NCI-H2196 (cell line): ENCODE data around the gene ECPAS.
"Not testable (repeated sequence)": the region's sequence is repeated elsewhere in the genome, so short reads cannot be mapped to it uniquely, and the experiment has no call there.

ENCODE experiments used
- DNase-seq: peaks from one replicate; lab custom pipeline; 2025; ENCODE audit not compliant: unreplicated experiment; lab: John Stamatoyannopoulos, UW

Gene ECPAS

DNA sequence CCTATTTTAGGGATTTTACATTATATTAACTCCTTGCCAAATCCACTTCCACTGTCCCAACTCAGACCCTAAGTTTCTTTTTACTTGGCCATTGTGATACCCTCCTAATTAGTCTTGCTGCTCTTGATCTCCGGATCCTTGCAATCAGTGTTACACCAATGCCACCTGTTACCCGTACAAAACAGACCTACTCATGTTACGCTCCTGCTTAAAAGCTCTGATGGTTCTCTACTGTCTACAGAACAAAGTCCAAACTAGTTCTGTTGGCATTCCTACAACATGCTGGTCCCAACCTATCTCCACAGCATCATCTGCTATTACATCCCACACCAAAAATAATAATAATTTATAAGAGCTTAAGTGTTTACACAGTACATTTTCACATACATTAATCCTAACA, 9.8 kb downstream of the ECPAS start:
- DNase-seq: no peak

DNA sequence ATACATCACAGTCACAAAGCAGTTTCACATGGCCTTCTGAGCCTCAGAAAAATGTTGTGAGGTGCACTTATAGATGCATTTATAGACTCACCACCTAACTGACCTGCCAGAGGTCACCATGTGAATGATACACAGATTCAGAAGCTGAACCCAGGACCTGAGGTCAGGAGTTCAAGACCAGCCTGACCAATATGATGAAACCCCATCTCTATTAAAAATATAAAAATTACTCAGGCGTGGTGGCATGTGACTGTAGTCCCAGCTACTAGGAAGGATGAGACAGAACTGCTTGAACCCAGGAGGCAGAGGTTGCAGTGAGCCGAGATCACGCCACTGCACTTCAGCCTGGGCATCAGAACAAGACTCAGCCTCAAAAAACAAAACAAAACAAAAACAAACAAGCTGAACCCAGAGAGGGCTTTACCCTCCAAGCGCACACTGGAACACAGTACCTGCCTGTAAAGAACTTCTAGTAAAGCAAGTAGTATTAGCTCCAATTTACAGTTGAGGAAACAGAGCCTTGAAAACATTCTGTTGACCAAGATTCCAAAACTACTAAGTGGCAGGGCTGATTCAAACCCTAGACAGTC, 16.3 kb downstream of the ECPAS start:
- no peak for DNase-seq

DNA sequence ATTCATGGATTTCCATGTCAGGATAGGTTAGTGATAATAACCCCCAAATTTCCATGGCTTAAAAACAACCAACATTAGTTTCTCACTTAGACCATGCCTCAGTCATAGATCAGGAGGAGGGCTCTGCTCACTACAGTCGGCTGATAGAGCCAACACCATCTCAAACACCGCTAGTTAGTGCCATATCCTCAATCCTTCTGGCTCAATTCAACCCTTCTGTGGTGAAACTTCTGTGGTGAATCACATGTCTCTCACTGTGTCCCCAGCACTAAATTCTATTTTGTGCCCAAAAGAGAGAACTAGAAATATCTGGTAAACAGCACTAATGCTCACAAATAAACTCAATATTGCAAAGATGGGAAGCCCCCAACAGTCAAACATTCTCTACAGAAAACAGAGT, 21.1 kb downstream of the ECPAS start:
- DNase-seq: no peak

DNA sequence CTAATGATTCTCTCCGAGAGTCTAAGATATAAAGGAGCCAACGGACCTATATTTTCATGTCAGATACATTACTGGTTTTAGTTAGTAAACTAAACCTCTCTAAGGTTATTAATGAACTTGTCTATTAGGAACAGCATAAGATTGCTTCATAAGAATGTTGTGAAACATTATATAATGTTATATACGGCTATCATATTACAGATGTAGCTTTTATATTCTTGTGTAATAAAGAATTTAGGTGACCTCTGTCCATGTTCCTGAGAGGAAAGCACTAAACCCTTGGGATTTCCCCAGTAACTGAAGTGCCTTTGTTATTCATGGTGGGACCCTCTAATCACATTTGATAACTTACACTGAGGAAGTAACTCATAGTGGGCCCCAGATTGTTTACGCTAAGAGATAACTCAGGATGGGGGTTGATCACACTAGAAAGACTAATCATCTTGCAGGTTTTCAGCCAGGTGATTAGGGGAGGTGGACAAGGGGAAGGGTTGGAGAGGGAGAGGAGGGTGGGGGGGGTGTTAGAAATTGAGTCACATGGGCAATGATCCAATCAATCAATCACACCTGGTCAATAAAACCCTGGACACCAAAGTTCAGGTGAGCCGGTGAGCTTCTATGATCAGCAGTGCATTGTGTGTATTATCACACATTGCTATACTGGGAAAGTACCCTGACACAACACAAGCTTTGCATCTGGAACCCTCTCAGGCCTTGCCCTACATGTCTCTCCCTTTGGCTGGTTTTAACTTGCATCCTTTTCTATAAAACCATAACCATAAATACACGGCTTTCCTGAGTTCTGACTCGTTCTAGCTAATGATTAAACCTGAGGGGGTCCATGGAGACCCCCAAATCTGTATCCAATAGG, 25.8 kb downstream of the ECPAS start:
- DNase-seq: no peak

DNA sequence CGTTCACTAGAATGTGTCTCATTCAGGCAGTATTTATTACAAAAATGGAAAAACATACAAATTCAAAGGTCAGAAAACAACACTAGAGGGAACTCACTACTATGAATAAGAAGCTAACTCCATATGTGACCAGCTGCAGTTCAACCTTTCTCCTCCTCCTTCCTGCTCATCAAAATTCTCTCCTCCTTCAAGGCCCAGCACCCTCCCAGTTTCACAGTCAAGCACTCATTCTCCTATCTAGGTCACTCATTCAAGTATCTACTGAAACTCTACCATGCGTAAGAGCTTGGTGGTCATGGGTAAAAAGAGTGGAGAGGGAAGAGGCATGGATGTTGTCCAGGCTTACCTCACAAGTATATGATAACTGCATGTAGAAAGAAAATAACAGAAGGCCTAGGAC, 27.7 kb downstream of the ECPAS start:
- DNase-seq: no peak

DNA sequence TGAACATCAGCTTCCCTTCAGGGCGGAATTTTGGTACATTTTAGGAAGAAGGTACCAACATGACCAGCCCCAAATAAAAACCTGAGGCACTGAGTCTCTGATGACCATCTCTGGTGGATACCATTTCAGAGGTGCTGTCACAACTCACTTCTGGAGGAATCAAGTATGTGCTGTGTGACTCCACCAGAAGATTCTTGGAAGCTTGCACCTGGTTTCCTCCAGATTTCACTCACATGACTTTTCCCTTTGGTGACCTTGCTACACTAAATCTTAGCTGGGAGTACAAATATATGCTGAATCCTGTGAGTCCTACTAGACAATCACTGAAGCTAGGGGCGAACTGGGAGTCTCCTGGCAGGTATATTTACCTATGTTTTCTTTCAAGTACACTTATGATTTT, 28.5 kb downstream of the ECPAS start:
- DNase-seq: no peak

DNA sequence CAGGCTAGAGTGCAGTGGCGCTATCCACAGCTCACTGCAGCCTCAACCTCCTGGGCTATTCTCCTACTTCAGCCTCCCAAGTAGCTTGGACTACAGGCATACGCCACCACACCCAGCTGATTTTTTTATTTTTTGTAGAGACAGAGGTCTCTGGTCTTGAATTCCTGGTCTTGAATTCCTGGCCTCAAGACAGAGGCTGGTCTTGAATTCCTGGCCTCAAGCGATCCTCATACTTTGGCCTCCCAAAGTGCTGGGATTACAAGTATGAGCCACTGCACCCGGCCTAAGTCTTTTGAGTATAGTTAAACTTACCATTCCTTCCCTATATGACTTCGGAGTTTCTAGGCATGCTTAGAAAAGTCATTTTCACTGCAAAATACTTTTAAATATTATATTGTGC, 29.4 kb downstream of the ECPAS start:
- no peak for DNase-seq

DNA sequence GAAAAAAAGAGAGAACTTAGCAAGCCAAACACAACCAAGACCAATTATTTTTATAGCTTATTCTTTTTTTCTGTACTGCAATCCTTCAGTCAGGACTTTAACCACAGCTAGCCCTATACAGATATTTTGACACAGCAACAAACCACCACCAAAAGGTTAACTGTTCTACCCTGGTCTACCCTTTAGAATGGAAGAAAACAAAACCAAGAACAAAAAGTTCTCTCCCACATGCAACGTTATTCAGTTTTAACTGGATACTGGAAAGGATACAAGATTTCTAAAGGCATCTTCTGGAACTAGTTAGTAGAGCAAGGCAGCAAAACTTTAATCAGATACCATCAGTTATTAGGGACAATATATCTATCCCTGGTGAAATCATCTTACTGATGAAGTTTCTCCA, 32.6 kb downstream of the ECPAS start:
- DNase-seq: no peak

DNA sequence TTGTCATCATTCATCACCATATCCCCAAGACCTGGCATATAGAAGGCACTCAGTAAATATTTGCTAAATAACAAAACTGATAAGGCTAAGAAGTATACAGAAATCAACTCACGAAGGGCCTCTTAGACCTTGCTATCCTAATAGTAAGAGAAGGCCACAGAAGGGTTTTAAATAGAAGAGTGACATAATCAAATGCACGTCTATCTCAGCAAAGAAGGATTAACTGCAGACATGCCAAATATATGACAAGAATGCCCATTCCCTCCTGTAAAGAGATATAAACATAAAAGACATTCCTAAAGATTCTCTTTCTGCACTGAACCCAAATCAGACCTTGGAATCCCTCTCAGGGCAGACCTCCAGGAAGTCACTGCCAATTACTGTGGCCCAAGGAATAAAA, 34.1 kb downstream of the ECPAS start:
- no peak for DNase-seq

DNA sequence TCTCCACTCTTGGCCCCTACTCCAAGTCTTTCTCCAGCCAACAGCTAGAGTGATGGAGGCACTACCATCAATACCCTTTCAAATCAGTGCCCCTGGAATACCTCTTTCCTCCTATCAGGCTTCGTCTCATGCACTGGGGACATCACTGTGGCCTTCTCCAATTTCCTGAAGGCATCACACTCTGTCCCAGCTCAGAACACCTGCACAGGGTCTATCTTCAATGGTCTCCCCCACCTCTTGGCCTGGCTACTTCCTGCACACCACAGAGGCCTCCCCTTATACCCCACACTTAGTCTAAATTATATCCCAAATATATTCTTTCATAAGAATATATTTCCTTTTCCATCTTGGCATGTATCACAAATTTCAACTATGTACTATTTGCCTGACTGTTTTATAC, 34.5 kb downstream of the ECPAS start:
- no peak for DNase-seq

DNA sequence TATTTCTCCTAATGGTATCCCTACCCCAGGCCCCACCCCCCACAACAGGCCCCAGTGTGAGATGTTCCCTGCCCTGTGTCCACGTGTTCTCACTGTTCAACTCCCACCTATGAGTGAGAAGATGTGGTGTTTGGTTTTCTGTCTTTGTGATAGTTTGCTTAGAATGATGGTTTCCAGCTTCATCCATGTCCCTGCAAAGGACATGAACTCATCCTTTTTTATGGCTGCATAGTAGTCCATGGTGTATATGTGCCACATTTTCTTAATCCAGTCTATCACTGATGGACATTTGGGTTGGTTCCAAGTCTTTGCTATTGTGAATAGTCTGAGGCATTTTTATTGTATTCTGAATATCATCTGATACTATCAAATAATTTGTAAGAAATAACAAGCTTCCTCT, 38.4 kb downstream of the ECPAS start:
- DNase-seq: not testable (repeated sequence)

DNA sequence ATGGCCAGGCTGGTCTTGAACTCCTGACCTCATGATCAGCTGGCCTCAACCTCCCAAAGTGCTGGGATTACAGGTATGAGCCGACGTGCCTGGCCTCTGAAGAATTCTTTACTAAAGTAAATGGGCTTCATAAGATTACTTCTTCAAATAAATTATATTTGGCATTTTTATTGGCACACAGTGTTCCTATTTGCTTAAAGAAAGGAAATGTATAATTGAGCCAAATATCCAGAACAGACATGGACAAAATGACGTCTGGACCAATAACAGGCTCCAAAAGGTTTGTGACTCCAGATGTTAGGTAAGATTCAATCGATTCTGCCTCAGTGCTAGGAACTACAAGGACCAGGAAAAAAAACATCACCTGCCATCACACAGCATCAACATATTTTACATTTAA, 40.7 kb downstream of the ECPAS start:
- no peak for DNase-seq

DNA sequence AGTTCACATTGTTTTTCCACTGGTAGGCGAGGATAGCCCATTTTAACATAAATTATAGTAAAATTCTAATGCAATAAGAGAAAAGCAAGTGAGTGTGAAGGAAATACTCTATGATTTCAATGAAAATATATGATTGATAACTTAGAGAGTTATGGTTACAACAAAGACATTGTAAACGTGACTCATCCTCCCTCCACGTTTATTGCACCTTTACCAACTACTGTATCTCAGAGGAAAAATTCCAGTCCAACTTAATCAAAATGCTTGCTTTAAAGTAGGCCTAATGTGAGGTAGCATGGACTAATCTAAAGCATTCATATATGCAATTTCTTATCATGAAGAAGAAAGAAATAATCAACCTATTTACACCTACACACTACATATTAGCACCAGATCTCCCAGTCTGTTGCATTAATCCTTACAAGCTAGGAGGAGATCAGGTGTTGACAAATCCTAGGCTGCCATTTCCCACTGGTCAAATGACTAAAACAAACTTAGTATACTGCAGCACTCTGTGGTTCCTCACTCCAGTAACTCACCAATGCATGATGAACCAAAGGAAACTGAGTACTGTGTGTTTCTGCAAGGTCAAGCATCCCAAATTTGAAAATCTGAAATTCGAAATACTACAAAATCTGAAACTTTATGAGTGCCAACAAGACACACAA, 41.7 kb downstream of the ECPAS start:
- DNase-seq: no peak

DNA sequence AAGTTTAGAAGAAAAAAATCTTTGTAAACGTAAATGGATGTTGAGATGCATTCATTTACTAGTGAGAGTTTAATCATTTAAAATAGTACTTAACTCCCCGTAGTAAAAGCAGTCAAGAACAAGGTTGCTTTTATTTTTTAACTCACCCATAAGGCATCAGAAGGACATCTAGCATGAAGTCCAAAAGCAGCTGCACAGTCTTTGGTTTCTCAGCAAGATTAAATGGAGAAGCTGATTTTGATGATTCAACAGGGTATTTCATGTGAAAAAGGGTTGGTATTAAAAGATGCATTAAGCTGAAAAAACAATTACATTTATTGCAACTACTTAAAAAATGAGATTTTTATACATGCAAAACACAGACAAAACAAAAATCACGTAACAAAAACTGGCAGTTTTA, 44.0 kb downstream of the ECPAS start:
- DNase-seq: no peak

DNA sequence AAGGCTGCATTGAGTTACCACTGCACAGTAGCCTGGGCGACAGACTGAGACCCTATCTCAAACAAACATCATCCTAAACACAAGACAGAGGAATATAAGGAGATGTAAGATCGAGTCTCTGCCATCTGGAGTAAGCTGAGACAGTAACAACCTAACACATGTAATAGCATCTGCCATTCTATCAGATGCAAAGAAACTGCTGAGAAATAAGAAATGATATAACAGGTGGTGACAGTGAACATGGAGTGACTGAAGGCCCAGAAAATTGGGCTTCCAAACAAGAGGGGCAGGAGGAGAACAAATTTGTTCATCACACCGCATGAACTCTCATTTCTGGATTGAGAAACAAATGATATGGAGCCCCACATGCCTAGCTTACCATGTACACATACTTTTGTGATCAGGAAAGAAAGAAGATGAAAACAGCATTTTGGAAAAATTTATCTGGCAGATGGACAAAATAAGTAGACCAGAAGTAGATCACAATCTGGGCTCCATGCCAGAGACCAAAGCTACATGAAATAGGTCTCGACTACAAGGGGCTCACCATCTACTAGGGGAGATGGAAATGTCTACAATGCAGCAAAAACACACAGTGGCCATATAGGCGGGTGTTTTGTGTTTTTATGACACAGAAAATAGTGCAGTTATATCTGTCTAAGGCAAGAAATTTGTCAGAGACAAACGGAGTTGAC, 45.5 kb downstream of the ECPAS start:
- no peak for DNase-seq

DNA sequence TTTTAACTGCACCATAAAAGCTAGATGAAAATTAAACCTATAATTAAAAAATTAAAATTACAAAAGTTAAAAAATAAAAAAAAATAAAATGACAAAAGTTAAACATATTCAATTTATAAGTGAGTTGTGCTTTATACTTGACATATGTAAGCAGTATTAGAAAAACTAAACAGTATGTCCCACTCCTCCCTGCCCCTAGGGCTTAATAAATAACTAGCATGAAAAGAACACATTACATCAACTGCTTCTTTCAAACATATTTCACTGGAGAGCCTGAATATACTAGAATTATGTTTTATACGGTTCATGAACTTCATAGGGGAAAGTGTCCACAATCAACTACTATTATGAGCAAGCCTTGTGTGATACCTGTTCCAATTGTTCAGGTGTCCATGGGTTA, 47.6 kb downstream of the ECPAS start:
- DNase-seq: no peak

DNA sequence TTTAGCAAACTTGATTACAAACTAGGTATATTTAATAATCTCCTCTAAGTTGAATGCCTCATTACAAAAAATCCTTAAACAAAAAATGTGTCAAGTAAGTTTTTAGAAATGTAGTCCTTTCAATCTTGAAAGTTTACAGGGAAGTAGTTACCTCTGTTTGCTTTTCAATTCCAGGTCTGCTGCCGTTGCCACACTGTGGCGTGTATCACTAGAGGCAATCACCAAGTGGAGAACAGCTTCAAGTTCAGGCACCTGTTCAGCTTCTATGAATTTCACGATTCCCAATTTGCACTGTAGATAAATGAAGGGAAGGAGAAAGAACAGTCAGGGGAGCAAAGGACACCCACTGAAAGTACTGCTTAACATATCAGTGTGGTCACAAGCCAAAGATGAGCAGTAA, 51.1 kb downstream of the ECPAS start:
- no peak for DNase-seq

DNA sequence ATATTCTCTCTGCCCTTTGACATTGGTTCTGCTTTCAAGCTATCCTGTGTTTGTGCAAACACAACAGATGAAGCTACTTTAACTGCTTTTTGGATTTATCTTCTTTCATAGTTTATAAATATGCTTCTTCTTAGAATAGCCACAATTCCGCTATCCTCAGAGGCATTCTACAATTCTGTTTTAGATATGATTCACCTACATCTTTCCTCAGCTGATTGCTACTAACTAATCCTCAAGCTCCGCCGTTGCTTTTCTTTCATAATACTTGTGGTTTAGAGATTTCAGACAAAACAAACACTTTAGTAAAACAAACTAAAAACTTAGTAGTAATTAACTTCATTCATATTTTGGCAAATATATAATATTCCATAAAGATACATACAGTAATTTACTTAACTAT, 52.5 kb downstream of the ECPAS start:
- no peak for DNase-seq

DNA sequence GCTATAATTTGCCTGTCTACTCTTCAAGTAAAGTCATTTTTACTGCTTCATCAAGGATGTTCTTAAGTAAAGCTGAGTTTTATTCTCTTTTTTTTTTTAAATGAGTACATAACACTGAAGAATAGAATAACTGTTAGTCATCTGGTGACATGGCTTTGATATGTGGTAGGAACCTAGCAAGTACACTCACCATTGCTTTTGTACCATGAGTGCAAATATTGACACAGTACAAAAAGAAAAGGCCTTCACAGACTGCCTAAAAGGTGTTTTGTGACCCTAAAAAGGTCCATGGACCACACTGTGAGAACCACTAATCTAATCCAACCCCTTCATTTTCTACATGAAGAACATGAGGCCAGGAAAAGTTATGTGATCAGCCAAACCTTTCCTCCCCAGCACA, 55.0 kb downstream of the ECPAS start:
- DNase-seq: no peak

DNA sequence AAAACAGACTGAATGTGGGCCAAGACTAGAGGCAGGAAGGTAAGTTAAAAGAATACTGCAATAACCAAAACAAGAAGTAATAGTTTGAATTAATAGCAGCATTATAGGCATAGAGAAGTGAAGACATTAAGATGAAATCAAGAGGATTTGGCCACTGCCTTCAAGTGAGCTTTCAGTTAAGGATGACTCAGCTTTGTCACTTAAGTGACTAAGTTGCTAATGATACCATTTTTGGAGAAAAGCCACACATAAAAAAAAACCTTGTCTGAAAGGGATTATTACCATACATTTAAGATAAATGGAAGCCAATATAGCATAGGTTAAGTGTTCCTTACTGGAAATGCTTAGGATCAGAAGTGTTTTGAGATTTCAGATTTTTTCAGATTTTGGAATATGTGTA, 57.0 kb downstream of the ECPAS start:
- DNase-seq: no peak

DNA sequence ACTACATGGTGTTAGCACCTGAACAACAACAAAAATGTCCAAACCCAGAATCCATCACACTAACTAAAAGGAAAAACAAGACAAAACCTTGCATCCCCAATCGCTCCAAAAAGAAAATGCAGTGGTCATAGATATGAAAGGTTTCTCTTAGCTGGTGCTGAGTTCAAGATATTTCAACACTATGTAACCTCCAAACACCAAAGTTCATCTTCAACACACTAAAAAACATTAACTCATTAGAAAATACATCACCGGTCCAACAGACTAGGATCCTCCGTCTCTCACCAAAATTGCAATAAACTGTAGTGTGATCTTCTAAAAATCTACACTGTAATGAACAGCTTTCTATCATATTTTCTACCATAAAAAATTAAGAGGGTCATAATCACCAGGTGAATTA, 60.8 kb downstream of the ECPAS start:
- DNase-seq: no peak

DNA sequence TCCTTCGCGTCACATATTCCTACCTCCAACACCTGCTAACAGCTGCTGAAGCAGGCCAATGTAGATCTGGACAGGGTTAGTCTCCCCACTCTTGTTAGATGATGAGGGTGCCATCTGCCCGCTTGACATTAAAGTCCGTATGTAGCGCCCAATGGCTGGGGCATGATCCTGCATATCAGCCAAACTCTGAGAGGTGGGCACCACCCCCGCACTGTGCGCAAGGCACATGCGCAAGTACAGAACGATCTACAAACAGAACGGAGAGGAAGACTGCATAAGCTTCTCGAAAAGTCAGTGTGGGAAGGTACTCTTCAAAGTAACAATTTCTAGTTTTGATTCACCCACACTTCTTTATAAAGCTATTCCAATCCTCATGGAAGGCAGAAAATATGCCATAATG, 69.8 kb downstream of the ECPAS start:
- DNase-seq: no peak
